ENCODE results near the gene TET2.

The TET2 gene

DNA sequence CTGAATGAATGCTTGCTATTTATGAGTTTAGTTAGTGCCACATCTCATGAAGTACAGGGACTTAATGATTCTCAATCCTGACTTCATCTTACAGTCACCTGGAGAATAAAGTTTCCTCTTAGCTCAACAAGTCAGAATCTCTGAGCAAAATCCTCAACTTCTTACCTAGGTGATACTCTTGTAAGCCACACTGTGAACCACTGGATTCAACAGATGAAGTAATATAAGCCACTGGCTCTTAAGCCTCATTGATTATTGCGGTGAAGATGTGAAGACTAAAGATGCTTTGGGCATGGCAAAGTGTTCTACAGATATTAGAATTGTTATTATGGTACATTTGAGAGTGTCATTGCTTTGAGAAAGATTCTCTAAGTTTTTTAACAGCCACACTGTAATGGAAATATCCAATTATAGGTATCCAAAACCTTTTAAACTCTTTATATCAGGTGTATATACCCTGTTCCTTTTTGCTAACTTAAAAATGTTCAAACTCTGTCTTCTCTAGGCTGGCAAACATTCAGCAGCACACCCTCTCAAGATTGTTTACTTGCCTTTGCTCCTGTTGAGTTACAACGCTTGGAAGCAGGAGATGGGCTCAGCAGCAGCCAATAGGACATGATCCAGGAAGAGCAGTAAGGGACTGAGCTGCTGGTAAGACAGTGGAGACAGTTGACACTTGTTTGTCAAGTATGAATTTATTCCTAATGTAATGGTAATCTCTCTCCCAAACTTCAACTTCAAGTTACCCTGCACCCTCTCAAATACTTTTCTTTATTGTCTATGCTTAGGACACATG, 43.4 kb downstream of the TET2 start:
- no peak for DNase-seq

DNA sequence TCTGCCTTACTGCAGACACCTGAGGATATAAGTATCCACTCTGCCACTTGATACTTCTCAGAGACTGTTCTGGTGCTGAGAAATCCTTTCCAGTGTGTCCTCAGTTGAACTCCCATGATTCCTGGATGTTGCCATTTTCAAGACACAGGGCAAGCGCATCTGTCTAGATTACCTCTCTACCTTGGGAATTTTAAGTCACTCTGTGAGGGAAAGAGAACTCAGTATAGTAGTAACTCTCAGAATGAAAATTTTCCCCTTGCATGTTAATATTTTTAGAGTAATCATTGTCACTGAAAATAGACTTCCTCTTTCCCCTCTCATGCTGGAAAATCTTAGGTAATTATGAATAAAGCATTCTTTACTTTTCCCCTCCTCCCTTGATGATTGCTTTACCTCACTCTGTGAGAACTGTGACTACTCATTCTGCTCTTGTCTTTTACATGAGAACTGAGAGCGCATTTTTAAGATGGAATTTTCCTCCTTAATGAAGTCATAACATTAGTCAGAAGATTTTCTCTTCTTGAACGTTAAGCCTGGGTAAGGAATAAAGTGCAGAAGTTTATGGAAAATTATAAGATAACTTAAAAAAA, 45.0 kb downstream of the TET2 start:
- DNase-seq = peak; percentile 34

DNA sequence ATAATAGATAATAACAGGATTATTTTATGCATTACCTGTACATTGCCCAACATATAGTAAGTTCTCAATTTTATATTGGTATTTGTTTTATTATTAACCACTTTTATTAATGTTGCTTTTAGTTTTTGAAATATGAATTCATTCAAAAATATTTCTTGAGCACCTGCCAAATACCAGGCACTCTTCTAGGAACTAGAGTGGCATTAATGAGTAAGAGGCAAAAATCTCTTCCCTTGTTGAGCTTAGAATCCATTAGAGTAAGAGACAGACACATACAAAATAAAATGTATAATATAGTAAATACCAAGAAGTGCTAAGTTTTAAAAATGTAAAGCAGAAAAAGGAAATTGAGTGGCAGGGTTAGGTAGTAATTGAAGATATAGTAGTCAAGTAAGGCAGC, 45.8 kb downstream of the TET2 start:
- no peak for DNase-seq

DNA sequence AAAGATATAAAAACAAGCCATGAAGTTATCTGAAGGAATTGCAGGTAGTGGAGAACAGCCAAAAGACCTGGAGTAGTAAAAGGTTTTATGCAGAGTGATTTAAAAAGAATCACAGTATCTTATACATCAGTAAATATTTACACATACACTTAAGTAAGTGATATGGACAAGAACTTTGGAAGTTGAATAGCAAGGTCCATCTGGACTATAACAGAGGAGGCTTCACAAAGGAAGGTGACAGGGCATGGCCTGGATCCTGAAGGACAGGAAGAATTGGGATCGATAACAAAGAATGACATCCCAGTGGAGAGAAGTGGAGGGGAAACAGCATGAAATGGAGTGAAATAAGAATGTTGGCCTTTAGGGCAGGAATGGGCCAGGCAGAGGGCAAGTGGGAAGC, 46.2 kb downstream of the TET2 start:
- no peak for DNase-seq

DNA sequence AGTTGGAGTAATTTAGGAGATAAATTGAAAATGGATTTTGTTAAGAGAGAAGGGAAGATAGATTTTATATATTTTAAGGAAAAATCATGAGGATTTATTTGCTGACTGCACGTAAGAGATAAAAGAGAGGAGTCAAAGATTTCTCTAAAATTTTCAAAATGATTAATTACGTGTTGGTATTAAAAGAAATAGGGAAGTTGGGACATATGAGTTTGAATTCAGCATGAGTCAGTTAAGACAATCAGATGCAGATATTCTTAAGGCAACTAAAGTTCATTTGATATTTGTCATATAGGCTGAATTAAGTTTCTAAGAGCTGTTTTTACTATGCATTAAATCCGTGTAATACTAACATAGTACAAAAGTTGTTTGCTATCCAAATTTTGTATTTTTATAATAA, 46.9 kb downstream of the TET2 start:
- DNase-seq = no peak

DNA sequence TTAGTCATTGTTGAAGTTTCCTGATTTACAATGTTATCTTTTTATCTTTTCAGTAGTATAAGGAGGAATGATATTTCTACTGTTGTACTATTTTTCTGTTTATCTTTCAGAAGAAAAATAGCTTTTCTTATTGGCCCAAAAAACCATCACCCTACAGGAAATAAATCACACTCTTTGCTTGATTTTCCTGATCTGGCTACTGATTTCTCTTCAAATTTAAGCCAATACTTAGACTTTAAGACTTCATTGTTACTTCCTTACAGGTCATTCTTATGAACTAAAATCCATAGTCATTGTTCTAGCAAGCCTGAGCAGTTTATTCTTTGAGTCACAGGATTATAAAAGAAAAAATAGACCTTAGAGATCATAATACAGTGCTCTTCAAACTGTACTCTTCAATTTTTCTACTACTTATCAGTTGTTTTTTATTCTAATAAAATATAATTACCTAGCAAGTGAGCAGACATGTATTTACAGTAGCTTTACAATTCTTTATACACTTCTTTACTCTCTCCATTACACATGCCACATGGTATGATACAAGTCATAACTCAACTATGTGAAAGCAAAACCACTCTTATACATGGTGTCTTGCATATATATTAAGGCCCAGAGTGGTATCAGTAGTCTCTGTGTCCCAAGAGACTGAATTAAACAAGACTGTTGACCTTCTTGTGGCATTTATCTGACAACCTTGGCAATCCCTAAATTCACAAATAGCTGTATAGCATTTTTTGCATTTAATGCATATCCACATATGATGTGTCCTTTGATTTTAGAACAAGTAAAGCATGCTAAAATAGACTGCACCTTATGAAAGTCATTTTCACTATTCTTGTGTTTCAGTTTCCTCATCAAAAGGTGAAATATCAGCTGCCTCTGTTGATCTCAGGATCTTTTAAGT, 47.9 kb downstream of the TET2 start:
- peak; percentile 51 for DNase-seq

DNA sequence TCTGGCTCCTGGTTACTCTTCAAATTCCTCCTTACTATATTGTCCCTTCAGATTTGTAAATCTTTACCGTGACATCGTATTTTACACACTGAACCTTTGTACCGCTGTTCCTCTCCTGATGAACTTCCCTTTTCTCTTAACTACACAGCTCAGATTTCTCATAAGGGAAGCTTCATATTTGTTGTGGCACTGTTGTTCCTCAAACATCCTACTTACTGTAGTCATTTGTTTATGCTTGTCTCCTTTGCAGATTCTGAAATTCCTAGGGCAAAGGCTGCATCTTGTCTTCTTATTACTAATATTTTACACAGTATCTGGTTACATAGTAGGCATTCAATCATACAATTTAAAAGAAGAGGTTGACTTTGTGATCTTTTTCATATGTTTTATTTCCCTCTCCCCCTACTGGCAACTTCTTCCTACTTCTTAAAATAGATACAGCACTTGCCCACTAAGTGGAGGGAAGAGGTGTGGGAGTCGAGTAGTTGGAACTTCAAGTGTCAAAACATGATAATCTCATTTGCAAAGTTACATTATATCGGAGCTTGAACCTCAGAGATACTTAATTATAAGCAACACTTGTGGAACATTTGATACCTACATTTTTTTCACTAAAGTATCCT, 50.0 kb downstream of the TET2 start:
- DNase-seq = peak; percentile 35

DNA sequence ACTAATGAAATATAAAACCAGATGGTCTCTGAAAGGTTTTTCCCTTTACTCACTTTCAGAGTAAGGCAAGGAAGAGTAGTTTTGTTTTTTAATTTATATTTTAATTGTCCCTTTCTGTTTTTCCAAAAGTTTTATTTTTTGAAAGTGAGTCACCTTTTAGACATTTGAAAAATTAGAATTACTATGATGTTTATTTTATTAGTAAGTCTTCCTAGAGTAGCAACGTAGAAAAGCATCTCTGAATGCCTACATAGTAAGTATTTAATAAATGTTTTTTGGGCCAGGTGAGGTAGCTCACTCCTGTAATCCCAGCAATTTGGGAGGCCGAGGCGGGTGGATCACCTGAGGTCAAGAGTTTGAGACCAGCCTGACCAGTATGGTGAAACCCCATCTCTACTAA, 51.1 kb downstream of the TET2 start:
- DNase-seq = peak; percentile 28

DNA sequence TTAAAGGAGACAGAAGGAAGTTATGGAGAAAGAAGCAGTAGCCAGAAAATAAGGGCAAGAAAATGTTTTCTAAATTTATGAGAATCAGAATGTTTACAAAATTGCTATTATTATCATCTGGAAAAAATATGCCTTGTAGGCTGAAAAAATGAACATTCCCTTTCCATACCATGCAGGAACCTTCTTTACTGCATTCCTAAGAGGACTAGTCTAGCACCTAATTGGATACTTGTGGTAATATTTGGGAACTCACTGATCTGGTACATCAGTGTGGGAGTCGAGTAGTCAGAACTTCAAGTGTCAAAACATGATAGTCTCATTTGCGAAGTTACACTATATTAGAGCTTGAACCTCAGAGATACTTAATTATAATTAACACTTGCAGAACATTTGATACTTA, 51.9 kb downstream of the TET2 start:
- peak; percentile 12 for DNase-seq

DNA sequence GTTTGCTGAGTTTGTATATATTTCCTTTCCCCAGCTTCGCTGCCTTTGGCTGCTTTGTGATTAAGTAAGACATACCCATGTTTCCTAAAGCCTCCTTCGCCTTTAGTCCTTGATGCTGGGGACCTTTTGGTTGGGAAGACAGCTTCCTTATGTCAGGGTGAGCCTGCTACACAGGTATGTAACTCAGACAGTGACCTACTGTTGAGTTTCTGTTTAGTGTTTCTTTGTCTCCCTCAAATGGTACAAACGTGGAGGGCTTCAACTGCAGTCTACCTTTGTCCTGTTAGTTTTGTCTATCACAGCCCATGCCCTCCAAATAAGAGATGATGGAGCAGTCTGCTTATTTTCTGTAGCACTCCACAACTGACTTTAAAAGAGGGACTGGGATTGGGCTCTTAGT, 59.5 kb downstream of the TET2 start:
- DNase-seq = no peak

DNA sequence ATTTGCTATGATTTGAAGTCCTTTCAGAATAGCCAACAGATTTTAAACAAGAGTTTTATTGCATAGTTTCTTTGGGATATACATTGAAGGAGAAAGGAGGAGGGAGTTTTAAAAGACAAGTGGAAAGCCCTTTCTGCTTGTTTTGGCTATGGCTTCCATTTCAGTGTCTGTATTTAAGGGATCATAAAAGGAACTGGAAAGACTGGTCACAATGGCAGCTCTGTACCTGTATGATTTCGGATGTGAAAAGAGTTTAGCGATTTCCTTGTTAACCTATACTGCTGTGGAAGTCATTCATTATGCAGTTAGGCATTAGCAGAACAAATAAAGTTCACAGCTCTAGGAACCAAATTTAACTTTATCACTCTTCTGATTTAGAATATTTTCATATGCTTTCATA, 60.7 kb downstream of the TET2 start:
- DNase-seq = no peak

DNA sequence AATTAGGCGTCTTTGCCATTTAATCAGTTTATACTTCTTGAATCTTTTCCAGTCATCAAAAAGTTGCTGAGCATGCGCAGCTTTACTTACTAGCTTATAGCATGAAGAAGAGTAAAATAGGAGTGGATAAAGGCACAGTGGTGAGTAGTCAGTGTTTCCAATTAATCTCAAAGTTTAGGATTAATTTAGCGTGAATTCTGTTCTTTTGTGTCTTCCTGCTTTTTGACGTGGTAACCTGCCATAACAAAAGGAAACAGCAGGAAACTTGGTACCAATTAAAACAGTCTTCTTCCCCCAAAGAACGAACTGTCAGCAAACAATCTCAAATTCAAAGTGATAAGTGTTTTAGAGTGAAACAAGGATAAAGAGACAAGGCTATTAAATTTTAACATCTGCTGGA, 61.9 kb downstream of the TET2 start:
- no peak for DNase-seq

DNA sequence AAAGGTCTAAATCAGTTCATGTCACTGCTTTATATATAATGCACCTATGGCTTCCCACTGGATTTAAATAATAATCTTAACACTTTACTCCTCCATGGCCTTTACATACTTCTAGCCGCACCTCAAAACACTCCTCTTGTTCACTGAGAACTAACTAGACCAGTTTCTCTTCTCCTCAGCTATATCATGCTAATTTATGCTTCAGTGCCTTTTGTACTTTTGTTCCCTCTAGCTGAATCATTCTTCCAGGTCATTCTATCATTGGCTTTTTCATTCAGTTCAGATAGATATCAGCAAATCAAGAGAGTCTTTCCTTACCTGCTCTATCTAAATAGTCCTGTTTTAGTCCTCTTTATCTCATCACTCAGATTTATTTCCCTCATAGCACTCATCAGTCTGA, 64.2 kb downstream of the TET2 start:
- DNase-seq = no peak

DNA sequence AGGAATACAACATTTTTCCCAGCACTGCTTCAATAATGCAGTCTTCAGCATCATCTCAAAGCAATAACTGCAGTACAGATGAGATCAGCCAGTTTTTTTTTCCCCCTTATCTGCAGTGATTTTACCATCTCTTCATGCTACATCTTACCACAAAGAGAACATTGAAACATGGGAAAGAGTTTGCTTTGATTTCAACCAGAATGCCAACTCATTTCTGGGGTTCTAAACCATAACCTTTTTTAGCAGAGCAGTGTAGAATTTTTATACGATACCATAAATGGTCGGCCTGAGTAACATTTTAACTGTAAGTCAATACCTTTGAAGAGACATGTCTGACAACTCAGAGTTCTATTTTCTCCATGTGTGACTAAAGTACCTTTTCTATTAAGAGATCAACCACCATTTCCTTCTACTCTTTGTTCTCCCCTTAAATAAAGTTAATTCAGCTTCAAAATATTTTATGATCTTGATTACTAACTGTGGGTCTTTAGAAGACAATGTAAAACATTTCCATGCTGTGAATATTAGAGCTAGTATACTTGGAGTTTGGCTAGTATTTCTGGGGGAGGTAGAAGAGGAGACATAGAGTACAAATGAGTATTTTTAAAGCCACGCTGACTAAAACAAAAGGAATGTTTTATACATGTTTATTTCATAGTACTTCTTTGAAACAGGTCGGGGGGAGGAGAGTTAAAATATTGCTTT, 69.1 kb downstream of the TET2 start:
- peak; percentile 32 for DNase-seq

DNA sequence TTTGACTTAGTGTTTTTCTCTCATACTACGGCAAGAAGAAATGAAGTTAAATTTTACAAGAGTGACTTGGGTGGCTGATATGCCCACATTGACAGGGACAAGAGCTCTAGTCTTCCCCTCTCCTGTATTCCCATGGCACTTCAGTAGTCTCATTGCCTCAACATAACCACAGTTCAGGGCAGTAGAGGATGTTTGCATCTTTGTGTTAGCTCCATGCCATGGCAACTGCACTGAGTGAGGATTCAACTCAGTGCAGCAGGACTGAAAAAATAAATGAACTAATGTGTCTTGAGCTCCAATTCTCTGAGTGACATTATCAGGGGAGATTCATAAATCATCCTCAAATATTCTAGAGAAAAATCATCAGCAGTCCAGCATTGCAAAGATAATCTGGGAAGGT, 78.8 kb downstream of the TET2 start:
- DNase-seq = no peak

DNA sequence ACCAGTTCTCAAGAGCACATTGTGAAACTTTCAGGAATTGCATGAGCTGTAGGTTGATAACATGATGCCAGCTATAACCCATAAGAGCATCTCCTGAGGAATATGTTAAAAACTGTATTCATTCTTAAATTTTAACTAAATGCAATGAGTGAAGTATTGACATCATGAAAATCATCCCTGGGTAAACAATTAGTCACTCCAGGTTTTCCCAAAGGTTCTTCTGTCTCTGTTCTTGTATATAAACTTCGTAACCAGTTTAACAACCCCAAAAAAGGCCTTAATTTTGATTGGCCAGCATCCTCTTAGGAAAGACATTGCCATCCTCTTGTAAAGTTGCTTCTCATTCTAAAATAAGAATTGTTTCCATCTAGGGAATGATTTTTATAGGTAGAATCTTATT, 80.4 kb downstream of the TET2 start:
- no peak for DNase-seq

DNA sequence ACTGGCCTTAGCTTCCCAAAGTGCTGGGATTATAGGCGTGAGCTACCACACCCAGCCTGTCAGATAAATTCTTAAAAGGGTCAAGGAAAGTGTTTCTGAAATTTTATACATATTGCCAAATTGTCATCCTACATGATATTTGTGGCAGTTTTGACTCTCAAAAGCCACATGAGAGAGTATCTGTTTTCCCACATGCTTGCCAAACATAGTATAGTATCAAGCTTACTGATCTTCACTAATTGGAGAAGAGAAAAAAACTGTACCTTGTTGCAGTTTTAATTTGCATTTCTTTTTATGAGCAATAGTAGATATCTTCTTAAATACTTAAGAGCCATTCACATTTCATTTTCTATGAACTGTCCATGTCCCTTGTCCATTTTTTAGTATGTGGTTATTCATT, 83.6 kb downstream of the TET2 start:
- DNase-seq = no peak

DNA sequence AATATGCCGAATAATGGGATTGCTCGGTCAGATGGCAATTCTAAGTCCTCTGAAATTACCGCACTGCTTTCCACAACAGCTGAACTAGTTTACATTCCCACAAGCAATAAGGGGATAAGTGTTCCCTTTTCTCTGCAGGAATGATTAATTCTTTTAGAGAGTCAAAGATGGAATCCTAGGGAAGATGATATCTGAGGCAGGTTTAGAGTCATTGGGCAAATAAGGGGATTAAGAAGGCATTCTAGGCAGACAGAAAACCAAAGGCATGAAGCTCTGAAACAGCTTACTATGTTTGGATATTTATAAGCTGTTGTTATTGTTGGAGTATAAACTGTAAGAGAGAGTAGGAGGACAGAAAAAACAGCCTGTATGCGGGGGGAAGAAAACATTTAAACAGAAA, 85.7 kb downstream of the TET2 start:
- no peak for DNase-seq

DNA sequence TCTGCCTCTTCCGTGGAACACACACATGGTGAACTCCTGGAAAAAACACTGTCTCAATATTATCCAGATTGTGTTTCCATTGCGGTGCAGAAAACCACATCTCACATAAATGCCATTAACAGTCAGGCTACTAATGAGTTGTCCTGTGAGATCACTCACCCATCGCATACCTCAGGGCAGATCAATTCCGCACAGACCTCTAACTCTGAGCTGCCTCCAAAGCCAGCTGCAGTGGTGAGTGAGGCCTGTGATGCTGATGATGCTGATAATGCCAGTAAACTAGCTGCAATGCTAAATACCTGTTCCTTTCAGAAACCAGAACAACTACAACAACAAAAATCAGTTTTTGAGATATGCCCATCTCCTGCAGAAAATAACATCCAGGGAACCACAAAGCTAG, 87.9 kb downstream of the TET2 start:
- DNase-seq = no peak

DNA sequence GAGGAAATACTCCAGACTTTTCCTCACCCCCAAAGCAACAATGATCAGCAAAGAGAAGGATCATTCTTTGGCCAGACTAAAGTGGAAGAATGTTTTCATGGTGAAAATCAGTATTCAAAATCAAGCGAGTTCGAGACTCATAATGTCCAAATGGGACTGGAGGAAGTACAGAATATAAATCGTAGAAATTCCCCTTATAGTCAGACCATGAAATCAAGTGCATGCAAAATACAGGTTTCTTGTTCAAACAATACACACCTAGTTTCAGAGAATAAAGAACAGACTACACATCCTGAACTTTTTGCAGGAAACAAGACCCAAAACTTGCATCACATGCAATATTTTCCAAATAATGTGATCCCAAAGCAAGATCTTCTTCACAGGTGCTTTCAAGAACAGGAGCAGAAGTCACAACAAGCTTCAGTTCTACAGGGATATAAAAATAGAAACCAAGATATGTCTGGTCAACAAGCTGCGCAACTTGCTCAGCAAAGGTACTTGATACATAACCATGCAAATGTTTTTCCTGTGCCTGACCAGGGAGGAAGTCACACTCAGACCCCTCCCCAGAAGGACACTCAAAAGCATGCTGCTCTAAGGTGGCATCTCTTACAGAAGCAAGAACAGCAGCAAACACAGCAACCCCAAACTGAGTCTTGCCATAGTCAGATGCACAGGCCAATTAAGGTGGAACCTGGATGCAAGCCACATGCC, 89.7 kb downstream of the TET2 start:
- DNase-seq = no peak

DNA sequence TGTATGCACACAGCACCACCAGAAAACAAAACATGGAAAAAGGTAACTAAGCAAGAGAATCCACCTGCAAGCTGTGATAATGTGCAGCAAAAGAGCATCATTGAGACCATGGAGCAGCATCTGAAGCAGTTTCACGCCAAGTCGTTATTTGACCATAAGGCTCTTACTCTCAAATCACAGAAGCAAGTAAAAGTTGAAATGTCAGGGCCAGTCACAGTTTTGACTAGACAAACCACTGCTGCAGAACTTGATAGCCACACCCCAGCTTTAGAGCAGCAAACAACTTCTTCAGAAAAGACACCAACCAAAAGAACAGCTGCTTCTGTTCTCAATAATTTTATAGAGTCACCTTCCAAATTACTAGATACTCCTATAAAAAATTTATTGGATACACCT, 90.2 kb downstream of the TET2 start:
- DNase-seq = no peak

DNA sequence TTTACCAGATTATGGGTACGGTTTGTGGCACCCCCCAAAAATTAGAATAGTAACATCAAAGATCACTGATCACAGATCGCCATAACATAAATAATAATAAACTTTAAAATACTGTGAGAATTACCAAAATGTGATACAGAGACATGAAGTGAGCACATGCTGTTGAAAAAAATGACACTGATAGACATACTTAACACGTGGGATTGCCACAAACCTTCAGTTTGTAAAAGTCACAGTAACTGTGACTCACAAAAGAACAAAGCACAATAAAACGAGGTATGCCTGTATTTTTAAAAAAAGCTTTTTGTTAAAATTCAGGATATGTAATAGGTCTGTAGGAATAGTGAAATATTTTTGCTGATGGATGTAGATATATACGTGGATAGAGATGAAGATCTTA, 93.4 kb downstream of the TET2 start:
- no peak for DNase-seq
